Measurements from ENCODE around the gene RBM3. TPM values are rescaled to one million over a fixed set of nuclear protein-coding genes. Genes with fewer than 3 reads are reported as not detected.

RBM3 gene
- total and polyA plus RNA-seq, 10 of the 15 experiments (the other 5 are each of a cell fraction or from before 2014, with no cell fraction given) = 170 to 467 (median 259) TPM

GRCh38 chrX:48584698-48585097 lies 10.4 kb downstream of the RBM3 start:
- H3K79me2 ChIP-seq (ENCODE audit: control insufficient read depth, insufficient read depth, low read length) = no peaks in the 10 kb centered on the region
- ChIA-PET SMC1A (ENCODE audit: uncharacterized antibody, unreplicated experiment) (no interaction called here), POLR2A (no interaction called here), RAD21 (ENCODE audit: unreplicated experiment) (no interaction called here), CTCF (no interaction called here)
- no peak overlapping the region for H3K9ac ChIP-seq (ENCODE audit: control insufficient read depth, insufficient read depth, low read length)
- 21% methylated on average over 2 of the region's 2 CpGs for WGBS (ENCODE audit: insufficient coverage, insufficient replicate concordance, low lambda C conversion rate, missing lambda C conversion rate)
- no peak overlapping the region for H3K27ac ChIP-seq (ENCODE audit: control insufficient read depth, insufficient read depth)
- H3K36me3 ChIP-seq (ENCODE audit: control insufficient read depth in 2 of 2, insufficient read depth in 2 of 2, low read length in 1 of 2) = no peaks in the 10 kb centered on the region
- no peak overlapping the region for H2AFZ ChIP-seq (ENCODE audit: control insufficient read depth, low read depth, low read length)
- no peaks in the 10 kb centered on the region for H3K4me1 ChIP-seq (ENCODE audit: control insufficient read depth, insufficient read depth, low read length)
- no TSS peak for BruUV-seq (replicated peaks)
- H3K4me2 ChIP-seq (ENCODE audit: control insufficient read depth, insufficient read depth) = no peak overlapping the region
- FAIRE-seq = no peak
- H3K4me3 ChIP-seq = no peak overlapping the region
- intact Hi-C loops (cut with micrococcal nuclease; ENCODE audit: unreplicated experiment) (no loop called here), in situ Hi-C loops (cut with MboI) (no loop called here)
- H3K9me3 ChIP-seq (replicated peaks; ENCODE audit: control insufficient read depth, insufficient read depth, low read length) = no peaks in the 10 kb centered on the region
- no peaks in the 10 kb centered on the region for H4K20me1 ChIP-seq (ENCODE audit: control insufficient read depth, insufficient read depth)
- peak; percentile 35 for ATAC-seq
- no peaks in the 10 kb centered on the region for H3K27me3 ChIP-seq (replicated peaks in 1 of 2; ENCODE audit: control insufficient read depth in 2 of 2, insufficient read depth in 2 of 2, low read length in 1 of 2)
- DNase-seq (ENCODE audit: low read depth, low spot score) = no peak
- TF ChIP-seq, protein P1, sequence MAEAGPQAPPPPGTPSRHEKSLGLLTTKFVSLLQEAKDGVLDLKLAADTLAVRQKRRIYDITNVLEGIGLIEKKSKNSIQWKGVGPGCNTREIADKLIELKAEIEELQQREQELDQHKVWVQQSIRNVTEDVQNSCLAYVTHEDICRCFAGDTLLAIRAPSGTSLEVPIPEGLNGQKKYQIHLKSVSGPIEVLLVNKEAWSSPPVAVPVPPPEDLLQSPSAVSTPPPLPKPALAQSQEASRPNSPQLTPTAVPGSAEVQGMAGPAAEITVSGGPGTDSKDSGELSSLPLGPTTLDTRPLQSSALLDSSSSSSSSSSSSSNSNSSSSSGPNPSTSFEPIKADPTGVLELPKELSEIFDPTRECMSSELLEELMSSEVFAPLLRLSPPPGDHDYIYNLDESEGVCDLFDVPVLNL (IDR thresholded peaks at IDR 0.05; ENCODE audit: low read depth, low read length) = no peak
- TF ChIP-seq RELB (IDR thresholded peaks at IDR 0.05; ENCODE audit: low read depth) (no peak), NKRF (conservative IDR thresholded peaks at IDR 0.05) (no peak), MXI1 (IDR thresholded peaks at IDR 0.05; ENCODE audit: low read depth, low read length) (no peak), CHD4 (IDR thresholded peaks at IDR 0.05) (no peak), RB1 (IDR thresholded peaks at IDR 0.05; ENCODE audit: borderline replicate concordance) (no peak), ZBED1 (IDR thresholded peaks at IDR 0.05; ENCODE audit: borderline replicate concordance) (no peak)
